ENCODE results near the gene RET.

DNA sequence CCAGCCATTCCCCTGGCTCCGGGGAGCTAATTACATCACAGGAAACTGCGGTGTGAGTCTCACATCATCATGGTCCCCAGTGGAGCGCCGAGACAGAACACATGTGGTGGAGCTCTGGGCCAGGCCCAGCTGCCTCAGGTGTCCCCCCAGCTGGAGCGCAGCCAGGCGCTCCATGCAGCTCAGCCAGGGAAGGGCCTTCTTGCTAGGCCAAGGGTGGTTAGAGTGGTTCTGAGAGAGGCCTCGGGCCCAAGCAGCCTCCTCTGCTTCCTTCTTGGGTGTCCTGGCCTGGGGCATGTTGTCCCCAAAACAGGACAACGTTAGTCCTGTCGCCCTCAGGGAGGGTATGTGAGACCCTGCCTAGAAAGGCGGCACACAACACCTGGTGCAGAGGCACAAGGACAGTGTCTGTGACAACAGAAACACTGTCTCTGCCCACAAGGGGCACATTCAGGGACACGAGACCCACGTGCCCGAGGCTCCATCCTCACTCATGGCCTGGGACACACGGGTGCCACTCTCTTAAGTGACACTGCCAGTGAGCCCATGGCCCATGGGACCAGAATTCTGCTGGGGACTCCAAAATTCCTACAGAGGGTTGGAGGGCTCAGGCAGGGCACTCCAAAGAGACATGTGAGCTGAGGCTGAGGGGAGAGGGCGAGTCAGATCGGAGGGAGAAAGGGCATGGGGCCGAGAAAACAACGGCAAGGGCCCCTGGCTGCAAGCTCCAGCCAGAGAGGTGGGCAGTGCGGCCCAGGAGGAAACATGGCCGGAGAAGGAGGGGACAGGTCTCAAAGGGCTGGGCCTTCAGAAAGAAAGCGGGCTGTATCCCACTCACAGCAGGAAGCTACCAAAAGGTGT lies 37.0 kb upstream of the RET start:
- TF ChIP-seq CTCF (IDR thresholded peaks at IDR 0.05) (no peak), POLR2AphosphoS5 (IDR thresholded peaks at IDR 0.05) (no peak)
